Medulla oblongata (tissue), 1 donor: ENCODE measurements around the gene OLR1.

ENCODE experiments used
- DNase-seq: peaks from one replicate; pipeline ENCODE4 v3.0.0-alpha.2; 2015; ENCODE audit errors: extremely low spot score

OLR1 gene

GRCh38 chr12:10153271-10154144, 18.4 kb downstream of the OLR1 start:
- DNase-seq, result peak; percentile 89

DNA sequence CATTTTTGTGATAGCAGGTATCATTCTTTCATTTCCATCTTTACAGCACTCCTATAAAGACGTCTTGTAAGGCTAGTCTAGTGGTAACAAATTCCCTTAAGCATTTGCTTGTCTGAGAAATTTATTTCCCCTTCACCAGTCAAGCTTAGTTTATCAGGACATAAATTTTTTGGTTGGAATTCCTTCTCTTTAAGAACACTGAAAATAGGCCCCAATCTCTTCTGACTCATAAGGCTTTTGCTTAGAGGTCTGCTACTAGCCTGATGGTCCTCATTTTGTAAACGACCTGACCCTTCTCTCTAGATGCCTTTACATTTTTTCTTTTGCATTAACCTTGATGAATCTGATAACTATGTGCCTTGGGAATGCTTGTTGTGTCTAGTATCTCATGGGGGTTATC, 20.3 kb downstream of the OLR1 start:
- no peak for DNase-seq

DNA sequence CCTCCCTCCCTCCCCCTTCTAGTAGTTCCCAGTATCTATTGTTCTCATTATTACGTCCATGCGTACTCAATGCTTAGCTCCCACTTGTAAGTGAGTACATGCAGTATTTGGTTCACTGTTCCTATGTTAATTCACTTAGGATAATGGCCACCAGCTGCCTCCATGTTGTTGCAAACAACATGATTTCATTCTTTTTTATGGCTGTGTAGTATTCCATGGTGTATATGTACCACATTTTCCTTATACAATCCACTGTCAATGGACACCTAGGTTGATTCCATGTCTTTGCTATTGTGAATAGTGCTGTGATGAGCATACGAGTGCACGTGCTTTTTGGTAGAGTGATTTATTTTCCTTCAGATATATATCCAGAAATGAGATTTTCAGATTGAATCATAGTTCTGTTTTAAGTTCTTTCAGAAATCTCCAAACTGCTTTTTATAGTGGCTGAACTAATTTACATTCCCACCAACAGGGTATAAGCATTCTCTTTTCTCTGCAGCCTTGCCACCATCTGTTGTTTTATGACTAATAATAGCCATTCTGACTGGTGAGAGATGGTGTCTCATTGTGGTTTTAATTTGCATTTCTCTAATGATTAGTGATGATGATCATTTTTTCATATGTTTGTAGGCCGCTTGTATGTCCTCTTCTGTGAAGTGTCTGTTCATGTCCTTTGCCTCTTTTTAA, 24.1 kb downstream of the OLR1 start:
- DNase-seq, result no peak

- no peak for DNase-seq
Observed at GRCh38 chr12:10142976-10143589, 28.8 kb downstream of the OLR1 start.

DNA sequence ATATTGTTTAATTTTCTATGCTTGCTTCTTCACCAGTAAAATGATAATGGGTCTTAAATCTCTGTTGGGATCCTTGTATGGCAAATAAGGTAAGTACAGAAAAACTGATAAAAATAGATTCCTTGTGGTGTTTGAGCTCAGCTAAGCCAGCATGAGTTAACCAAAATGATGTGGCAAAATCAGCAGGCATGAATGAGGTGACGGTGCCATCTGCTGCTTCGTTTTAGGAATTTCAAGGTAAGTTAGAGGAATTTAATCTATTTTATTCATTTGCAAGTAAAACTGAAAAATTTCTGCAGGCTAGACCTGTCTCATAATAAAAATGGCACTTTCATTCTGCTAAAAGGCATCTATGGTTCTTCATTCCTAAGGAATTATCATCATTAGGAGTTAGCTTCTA, 31.9 kb downstream of the OLR1 start:
- DNase-seq, result peak; percentile 81

DNA sequence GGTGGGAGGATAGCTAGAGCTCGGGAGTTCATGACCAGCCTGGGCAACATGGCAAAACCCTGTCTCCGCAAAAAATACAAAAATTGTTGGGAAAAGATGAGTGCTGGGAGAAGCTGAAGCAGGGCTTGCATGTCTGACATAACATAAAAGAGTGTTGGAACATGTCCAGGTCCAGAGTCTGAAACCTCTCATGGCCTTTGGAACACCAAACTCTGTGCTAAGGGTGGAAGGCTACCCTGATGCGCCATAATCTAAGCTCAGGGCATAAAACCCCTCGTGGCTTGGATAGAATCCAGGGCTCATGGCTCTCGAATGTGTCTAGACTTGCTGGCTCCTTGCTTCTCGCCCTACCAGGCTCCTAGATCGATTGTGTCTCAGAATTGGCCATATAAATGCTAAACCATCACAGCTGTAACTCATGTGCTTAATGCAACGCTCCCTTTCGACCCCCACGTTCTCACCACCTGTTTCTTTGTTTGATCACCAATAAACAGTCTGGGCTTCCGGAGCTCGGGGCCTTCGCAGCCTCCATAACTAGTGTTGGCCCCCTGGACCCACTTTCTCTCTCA, 35.2 kb downstream of the OLR1 start:
- DNase-seq, result no peak

DNA sequence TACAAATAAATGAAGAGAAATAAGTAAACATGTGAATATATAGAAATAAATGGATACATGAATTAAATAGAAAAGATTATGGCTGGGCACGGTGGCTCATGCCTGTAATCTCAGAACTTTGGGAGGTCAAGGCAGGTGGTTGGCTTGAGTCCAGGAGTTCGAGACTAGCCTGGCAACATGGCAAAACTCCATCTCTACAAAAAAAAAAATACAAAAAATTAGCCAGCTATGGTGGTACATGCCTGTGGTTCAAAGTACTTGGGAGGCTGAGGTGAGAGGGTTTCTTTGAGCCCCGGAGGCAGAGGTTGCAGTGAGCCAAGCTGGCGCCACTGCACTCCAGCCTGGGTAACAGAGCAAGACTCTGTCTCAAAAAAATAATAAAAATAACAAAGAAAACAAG, 36.8 kb downstream of the OLR1 start:
- no peak for DNase-seq

GRCh38 chr12:10132850-10133370, 39.0 kb downstream of the OLR1 start:
- no peak for DNase-seq

DNA sequence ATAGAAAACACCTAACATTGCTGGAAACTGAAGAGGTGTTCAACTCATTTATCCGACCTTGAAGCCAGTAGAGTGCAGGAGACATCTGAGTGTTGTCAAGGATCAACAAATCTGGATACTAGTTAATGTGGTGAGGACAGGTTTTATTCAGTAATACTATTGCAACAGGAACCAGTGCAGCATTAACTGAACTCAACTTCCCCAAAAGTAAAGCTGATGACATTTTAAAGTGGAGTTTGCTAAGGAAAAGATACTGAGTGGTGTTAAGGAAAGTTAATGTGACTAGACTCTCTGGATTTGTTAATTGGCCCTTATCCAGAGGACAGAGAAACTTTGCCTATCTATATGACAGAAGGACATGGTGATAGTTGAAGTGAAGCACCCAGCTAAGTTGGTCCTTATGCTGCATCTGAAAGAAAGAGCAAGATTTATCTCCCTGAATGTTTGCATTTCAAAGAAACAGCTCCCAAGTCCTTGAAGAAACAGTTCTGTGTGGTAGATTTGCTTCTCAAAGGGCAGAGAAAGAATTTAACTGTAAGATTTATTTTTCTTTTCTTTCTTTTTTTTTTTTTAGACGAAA, 40.7 kb downstream of the OLR1 start:
- peak; percentile 37 for DNase-seq

DNA sequence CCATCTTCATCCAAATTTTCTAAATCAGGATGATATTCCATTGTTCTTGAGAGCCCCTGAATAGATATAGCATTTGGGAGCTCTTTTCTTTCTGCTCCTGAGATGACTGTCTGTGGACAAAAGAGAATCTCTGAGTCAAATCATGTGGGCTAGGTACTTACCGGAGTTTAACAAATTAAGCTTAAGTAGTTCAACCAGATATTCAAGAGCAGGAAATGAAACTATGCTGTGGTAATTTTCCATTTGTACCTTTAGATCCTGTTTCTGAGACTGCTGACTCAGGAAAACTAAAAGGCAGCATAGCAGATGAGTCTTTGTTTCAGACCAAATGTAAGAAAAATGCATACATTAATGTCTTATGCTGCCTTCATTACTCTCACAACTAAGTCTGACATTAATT, 41.9 kb downstream of the OLR1 start, which contains the start of gene CLEC7A:
Gene CLEC7A, minus strand, starts transcription at position 158 of the 400 bp plus-strand sequence. Its CDS starts 117 bp downstream, at position 41.
- peak; percentile 72 for DNase-seq

DNA sequence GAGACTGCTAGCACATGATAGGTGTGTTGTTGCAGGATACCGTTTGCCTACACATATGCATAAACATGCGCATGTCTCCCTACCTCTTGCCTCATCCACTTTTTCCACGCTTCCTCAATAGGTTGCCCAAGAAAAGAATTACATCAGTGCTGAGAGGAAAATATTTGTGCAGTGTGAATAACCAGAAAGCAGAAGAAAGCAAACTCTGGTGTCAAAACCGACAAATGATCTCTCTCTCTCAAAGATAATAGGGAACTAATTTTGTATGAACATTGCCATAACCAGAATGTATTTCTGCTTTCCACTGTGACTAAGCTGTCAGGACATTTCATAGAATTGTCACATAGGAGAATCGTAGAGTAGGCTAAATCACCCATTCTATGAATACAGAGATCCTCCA, 43.2 kb downstream of the OLR1 start:
- peak; percentile 78 for DNase-seq

- DNase-seq, result no peak
Observed at GRCh38 chr12:10126413-10126812, 45.5 kb downstream of the OLR1 start.

GRCh38 chr12:10122689-10123088, 49.2 kb downstream of the OLR1 start:
- no peak for DNase-seq

GRCh38 chr12:10121278-10121677, 50.7 kb downstream of the OLR1 start:
- DNase-seq, result peak; percentile 78

DNA sequence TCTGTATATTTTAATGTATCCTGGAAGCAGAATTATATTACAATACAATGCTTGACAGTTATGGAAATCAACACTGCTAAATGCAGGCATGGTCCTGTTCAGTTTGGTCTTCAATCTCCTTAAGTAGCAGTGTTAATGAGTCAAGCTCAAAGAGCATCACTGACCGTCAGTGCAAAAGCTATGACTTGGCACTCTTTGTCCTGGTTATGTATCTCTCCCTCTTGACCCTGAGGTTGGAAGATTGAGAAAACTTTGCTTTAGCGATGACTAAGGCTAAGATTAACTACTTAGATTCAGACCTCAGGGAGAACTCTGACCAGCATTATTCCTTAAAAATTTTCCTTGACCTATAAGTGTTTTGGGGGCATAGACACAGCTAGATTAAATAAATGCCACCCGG, 52.9 kb downstream of the OLR1 start:
- no peak for DNase-seq

DNA sequence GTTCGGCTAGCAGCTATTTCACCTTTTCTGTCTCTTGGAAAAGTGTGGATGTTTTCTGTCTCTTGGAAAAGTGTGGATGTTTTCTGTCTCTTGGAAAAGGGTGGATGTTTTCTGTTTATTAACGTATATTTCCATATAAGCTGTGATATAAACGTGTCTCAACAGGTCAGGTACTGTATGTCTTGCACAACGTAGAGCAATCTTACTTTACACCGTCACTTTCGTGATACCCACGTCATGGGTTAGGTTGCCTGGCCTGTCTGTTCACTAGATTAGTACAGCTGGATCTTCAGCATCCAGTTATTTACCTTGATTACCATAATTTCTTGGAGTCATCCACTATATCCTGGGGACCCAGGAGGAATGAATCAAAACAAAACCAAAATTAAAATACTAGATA, 56.0 kb downstream of the OLR1 start:
- no peak for DNase-seq

GRCh38 chr12:10115311-10115710, 56.6 kb downstream of the OLR1 start:
- DNase-seq, result no peak

DNA sequence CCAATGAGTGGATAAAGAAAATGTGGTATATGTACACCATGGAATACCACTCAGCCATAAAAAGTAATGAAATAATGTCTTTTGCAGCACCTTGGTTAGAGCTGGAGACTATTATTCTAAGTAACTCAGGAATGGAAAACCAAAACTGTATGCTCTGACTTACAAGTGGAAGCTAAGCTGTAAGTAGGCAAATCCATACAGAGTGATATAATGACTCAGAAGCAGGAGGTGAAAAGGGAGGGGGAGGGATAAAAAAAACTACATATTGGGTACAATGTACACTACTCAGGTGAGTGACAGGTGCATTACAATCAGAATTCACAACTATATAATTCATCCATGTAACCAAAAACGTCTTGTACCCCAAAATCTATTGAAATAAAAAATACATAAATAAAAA, 58.0 kb downstream of the OLR1 start:
- no peak for DNase-seq

GRCh38 chr12:10113075-10113474, 58.9 kb downstream of the OLR1 start:
- no peak for DNase-seq

DNA sequence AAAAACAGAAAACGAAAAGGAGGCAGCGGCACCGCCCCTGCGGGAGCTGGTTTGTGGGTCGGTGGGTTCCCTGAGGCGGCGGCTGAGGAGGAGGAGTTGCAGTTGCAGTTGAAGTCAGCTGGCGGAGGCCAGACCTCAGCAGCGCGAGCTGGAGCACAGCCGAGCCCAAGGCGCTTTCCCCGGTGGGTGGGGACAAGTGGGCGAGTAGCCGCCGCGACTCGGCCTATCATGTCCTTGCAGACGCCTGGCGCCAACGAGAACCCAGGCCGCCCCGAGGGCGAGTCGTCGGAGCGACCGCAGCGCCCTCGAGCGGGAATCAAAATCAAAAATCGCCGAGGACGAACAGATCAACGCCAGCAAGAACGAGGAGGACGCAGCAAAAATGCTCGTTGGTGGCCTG, 60.5 kb downstream of the OLR1 start:
- DNase-seq, result no peak

- DNase-seq, result no peak
Observed at GRCh38 chr12:10110256-10110844, 61.6 kb downstream of the OLR1 start.
